Peyer's patch (tissue), 4 donors: ENCODE data around the gene EFTUD2. TPM values are rescaled to one million over a fixed set of nuclear protein-coding genes. Genes with fewer than 3 reads are reported as not detected.

Experiments used
- DNase-seq, 3 donors: peaks; one replicate each; pipeline ENCODE4 v3.0.0-alpha.2; 2017 to 2019
- H3K27ac ChIP-seq, 4 donors: fragments of 200-600 bp; sonication (generic); one replicate each; pipeline ENCODE4 v1.5.1; 2016 to 2019
- H3K27me3 ChIP-seq, 2 donors: fragments of 200-600 bp; sonication (generic); one replicate each; pipeline ENCODE4 v1.5.1; 2019
- H3K36me3 ChIP-seq, 3 donors: fragments of 200-600 bp; sonication (generic); one replicate each; pipeline ENCODE4 v1.5.1; 2016 to 2019
- H3K4me1 ChIP-seq, 4 donors: fragments of 200-600 bp; sonication (generic); one replicate each; pipeline ENCODE4 v1.5.1; 2016 to 2019
- H3K4me3 ChIP-seq, 4 donors: fragments of 200-600 bp; sonication (generic); 1 replicate in 3 of 4; 2 replicates in 1 of 4; pipeline ENCODE4 v1.5.1; 2016 to 2019; ENCODE audit warnings: mild to moderate bottlenecking in 1 of 4
- H3K9me3 ChIP-seq, 4 donors: fragments of 200-600 bp; sonication (generic); one replicate each; pipeline ENCODE4 v1.5.1; 2016 to 2019; ENCODE audit warnings: mild to moderate bottlenecking in 1 of 4
- POLR2A ChIP-seq, 2 donors: fragments of 450-650 bp; IDR thresholded peaks; one replicate each; pipeline ENCODE4 v1.5.1; 2017; ENCODE audit warnings: antibody characterized with exemption in 2 of 2, mild to moderate bottlenecking in 2 of 2, moderate library complexity in 2 of 2
- total RNA-seq, 4 donors: library from RNA; depleted of rRNA; stranded (reverse); fragments of >200 nt; gene quantifications; one replicate each; pipeline ENCODE4 v1.1.0, GENCODE V29; 2016
- TF ChIP-seq, protein P1 (sequence below), 6 experiments: fragments of 450-650 bp in 4 of 6; fragments of 200-600 bp in 2 of 6; sonication (generic) in 1 of 6; IDR thresholded peaks; one replicate each; pipeline ENCODE4 v1.5.1; 2017 to 2019; ENCODE audit warnings: antibody characterized with exemption in 6 of 6, mild to moderate bottlenecking in 3 of 6, moderate library complexity in 1 of 6

EFTUD2 gene
- total RNA-seq, 4 donors from 2014 or later = 43.3 to 176 (median 69.8) TPM

DNA sequence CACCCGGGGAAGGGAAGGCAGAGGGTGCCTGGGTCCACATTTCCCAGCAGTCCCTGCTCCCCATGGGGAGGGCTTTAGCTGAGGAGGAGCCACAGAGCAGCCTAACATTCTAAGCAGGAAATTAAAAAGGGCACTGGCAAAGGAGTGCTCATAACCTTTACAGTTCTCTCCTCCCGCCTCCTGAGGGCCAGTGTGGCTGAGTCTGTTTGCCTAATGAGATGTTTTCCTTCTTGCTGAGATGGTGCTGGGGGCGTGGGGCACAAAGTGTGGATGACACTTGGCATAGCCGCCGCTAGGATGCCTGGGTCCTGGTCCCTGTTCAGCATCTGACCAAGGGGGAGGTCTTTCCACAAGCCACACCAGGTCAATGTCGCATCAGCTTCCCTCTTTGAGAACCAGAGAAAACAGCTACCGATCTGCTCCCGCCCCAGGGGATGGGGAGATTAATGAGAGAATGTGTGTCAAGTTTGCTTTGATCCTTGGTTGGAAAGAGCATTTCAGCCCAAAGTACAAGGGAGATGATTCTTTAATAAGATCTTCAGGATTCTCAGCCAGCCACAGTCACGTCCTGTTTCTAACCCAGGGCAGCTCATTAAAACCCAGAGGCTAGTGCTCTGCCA lies 42.6 kb upstream of the EFTUD2 start:
- no peak for DNase-seq
- H3K27ac ChIP-seq = no peak overlapping the region
- H3K4me3 ChIP-seq = no peak overlapping the region

DNA sequence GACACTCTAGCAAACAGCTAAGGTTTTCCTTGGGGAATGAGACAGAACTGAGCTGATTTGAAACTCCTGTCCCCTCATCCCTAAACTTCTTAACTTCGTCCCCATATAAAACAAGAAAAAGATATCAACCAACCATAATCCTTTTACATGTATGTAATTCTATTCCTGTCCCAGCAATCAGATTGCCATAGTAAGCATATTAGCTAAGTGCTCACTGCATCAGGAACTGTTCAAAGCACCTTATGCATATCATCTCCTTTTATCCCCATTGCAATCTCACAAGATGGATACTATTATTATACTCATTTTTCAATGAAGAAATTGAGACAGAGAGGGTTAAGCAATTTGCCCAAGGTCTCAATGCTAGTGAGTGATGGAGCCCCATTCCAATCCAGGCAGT lies 41.5 kb upstream of the EFTUD2 start:
- Histone ChIP-seq H3K27ac (no peak overlapping the region), H3K27me3 (no peaks in the 10 kb centered on the region), H3K9me3 (no peaks in the 10 kb centered on the region), H3K4me1 (no peaks in the 10 kb centered on the region), H3K4me3 (no peak overlapping the region), H3K36me3 (no peaks in the 10 kb centered on the region)
- TF ChIP-seq, protein P1, sequence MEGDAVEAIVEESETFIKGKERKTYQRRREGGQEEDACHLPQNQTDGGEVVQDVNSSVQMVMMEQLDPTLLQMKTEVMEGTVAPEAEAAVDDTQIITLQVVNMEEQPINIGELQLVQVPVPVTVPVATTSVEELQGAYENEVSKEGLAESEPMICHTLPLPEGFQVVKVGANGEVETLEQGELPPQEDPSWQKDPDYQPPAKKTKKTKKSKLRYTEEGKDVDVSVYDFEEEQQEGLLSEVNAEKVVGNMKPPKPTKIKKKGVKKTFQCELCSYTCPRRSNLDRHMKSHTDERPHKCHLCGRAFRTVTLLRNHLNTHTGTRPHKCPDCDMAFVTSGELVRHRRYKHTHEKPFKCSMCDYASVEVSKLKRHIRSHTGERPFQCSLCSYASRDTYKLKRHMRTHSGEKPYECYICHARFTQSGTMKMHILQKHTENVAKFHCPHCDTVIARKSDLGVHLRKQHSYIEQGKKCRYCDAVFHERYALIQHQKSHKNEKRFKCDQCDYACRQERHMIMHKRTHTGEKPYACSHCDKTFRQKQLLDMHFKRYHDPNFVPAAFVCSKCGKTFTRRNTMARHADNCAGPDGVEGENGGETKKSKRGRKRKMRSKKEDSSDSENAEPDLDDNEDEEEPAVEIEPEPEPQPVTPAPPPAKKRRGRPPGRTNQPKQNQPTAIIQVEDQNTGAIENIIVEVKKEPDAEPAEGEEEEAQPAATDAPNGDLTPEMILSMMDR (IDR thresholded peaks at IDR 0.05) = no peak
- no peak for TF ChIP-seq POLR2A (IDR thresholded peaks at IDR 0.05)
- no peak for DNase-seq

More for the DNA sequence above, 42.6 kb upstream of the EFTUD2 start:
- Histone ChIP-seq H3K4me1 (no peaks in the 10 kb centered on the region), H3K9me3 (no peaks in the 10 kb centered on the region), H3K36me3 (no peaks in the 10 kb centered on the region), H3K27me3 (no peaks in the 10 kb centered on the region)
- TF ChIP-seq POLR2A (IDR thresholded peaks at IDR 0.05) = no peak
- TF ChIP-seq, protein P1 (IDR thresholded peaks at IDR 0.05) = no peak

DNA sequence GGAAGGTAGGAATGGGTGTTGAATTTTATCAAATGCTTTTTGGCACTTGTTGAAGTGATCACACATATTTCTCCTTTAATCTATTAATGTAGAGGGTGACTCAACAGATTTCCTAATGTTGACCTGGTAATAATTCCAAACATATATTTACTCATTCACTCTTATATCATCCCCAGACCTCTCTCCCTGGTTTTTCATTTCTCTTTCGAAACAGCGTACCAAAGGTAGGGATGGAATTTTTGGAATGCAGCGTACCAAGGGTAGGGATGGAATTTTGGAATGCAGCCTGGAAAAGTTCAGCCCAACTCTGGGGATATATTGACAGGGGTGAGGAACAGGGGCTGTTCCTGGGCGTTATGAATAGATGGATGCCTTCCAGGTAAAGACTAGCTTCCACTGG lies 41.1 kb upstream of the EFTUD2 start:
- TF ChIP-seq, protein P1 (IDR thresholded peaks at IDR 0.05) = no peak
- no peak for TF ChIP-seq POLR2A (IDR thresholded peaks at IDR 0.05)
- Histone ChIP-seq H3K4me3 (no peak overlapping the region), H3K27me3 (no peaks in the 10 kb centered on the region), H3K9me3 (no peaks in the 10 kb centered on the region), H3K27ac (no peak overlapping the region), H3K36me3 (no peaks in the 10 kb centered on the region), H3K4me1 (no peaks in the 10 kb centered on the region)
- no peak for DNase-seq

DNA sequence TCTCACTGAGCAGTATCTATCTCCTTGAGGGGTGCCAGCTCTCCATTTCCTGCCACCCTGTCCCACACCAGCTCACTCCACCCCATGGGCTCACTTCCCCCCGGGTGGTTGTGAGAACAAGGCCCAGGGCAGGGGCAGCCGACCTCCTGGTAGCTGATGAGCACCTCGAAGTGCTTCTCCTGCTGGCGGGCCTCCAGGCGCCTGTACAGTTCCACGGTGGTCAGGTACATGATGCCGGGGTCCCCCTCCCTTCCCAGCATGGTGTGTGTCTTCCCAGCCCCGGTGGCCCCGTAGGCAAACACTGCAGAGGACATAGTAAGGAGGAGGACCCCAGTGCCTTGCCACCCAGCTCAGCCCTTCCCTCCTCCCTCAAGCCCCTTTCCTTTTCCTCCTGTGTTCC lies 35.9 kb upstream of the EFTUD2 start:
- Histone ChIP-seq H3K27me3 (no peaks in the 10 kb centered on the region), H3K36me3 (no peaks in the 10 kb centered on the region), H3K4me3 (no peak overlapping the region), H3K4me1 (no peaks in the 10 kb centered on the region), H3K27ac (no peak overlapping the region), H3K9me3 (no peaks in the 10 kb centered on the region)
- TF ChIP-seq, protein P1 (IDR thresholded peaks at IDR 0.05) = no peak
- no peak for TF ChIP-seq POLR2A (IDR thresholded peaks at IDR 0.05)
- peak in 1 of 3 donors; percentile 45 for DNase-seq

DNA sequence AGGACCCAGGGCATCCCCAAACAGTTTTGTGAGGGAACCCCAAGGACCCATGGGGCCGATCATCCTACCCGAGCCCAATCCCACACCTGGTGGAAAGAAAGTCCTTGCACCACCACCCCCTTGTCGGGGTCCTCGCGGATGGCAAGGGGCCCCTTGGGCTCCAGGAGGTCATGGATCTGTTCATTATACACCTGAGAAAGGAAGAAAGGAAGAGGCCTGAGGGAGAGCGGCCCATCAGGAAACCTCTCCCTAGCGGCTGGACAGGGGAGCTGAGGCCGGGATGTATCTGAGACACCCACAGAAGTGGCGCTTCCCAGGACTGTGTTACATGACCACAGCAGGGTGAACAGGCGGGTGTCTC lies 35.5 kb upstream of the EFTUD2 start:
- DNase-seq = peak in 1 of 3 donors; percentile 41
- Histone ChIP-seq H3K27ac (no peak overlapping the region), H3K9me3 (no peaks in the 10 kb centered on the region), H3K36me3 (no peaks in the 10 kb centered on the region), H3K4me3 (no peak overlapping the region), H3K4me1 (no peaks in the 10 kb centered on the region), H3K27me3 (no peaks in the 10 kb centered on the region)
- TF ChIP-seq, protein P1 (IDR thresholded peaks at IDR 0.05) = no peak
- TF ChIP-seq POLR2A (IDR thresholded peaks at IDR 0.05) = no peak
